Measurements from ENCODE around the gene SETX.

SETX gene

DNA sequence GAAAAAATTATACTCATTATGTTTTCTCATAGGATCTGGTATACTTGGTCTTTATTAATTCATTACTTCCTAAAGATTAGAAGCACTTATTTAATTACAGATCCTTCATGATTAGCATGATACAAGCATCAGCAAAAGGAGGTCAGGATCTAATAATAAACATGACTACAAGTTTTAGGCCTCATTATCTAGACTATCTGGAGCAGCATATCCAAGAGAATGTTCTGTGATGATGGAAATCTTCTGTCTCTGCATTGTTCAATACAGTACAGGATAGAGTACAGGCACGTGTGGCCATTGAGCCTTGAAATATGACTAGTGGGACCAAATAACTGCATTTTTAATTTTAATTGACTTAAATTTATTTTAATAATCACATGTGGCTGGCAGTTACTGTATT is 21.2 kb downstream of the SETX start:
- no peak for TF ChIP-seq POU2F2 (IDR thresholded peaks at IDR 0.05; ENCODE audit: low read depth, low read length)
- no peak for TF ChIP-seq PAX5 (IDR thresholded peaks at IDR 0.05; ENCODE audit: insufficient read depth, low read length, severe bottlenecking)
- no peak for TF ChIP-seq POLR2AphosphoS5 (IDR thresholded peaks at IDR 0.05; ENCODE audit: low read depth, low read length)
- no peak for TF ChIP-seq POLR2A (IDR thresholded peaks at IDR 0.05; ENCODE audit: low read depth, low read length)
- no peak for TF ChIP-seq TAF1 (IDR thresholded peaks at IDR 0.05; ENCODE audit: low read depth, low read length)
- TF ChIP-seq SPI1 (IDR thresholded peaks at IDR 0.05; ENCODE audit: low read depth, low read length) = no peak
- DNase-seq (ENCODE audit: insufficient read length, low spot score) = no peak
- FAIRE-seq = no peak

DNA sequence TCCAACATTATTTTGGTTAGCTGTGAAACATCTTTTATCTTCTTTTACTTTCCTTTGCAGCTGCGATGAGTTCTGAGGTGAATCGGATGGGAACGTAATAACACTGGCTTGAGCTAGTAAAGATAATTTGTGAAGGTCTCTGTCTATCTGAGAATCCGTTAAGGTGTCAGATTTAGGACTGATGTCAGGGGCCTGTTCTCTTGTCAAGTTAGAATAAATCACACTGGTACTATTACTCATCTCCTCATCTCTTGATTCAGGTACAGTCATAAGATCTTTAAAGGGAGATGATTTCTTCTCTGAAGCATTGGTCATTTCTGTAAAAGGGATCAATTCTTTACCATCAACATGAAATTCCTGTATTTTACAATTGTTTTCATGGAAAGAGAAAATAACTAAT is 26.2 kb downstream of the SETX start:
- DNase-seq (ENCODE audit: insufficient read length, low spot score) (no peak), FAIRE-seq (no peak)
- TF ChIP-seq POLR2AphosphoS5 (IDR thresholded peaks at IDR 0.05; ENCODE audit: low read depth, low read length) (no peak), PAX5 (IDR thresholded peaks at IDR 0.05; ENCODE audit: insufficient read depth, low read length, severe bottlenecking) (no peak), POLR2A (IDR thresholded peaks at IDR 0.05; ENCODE audit: low read depth, low read length) (no peak), POU2F2 (IDR thresholded peaks at IDR 0.05; ENCODE audit: low read depth, low read length) (no peak)

DNA sequence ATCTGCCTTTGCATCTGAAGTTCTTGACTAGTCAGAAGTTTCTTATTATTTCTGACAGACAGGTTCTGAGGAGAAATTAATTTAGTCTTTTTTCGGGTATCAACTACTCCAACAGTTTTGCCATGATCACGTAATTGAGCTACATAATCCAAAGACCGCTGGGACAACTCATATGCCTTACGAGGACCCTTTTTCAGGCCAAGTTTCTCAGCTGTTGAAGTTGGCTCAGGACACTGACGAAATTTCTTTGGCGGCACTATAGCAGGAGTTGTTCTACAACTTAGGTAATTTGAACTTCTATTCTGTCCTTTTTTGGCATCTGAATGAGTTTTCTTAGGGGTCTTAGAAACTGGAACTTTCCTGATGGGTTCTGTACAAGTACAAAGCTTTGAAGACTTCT is 27.2 kb downstream of the SETX start:
- TF ChIP-seq POLR2AphosphoS5 (IDR thresholded peaks at IDR 0.05; ENCODE audit: low read depth, low read length) (no peak), POU2F2 (IDR thresholded peaks at IDR 0.05; ENCODE audit: low read depth, low read length) (no peak), POLR2A (IDR thresholded peaks at IDR 0.05; ENCODE audit: low read depth, low read length) (no peak), SPI1 (IDR thresholded peaks at IDR 0.05; ENCODE audit: low read depth, low read length) (no peak), PAX5 (IDR thresholded peaks at IDR 0.05; ENCODE audit: insufficient read depth, low read length, severe bottlenecking) (no peak), TAF1 (IDR thresholded peaks at IDR 0.05; ENCODE audit: low read depth, low read length) (no peak)
- DNase-seq (ENCODE audit: insufficient read length, low spot score) (no peak), FAIRE-seq (no peak)

DNA sequence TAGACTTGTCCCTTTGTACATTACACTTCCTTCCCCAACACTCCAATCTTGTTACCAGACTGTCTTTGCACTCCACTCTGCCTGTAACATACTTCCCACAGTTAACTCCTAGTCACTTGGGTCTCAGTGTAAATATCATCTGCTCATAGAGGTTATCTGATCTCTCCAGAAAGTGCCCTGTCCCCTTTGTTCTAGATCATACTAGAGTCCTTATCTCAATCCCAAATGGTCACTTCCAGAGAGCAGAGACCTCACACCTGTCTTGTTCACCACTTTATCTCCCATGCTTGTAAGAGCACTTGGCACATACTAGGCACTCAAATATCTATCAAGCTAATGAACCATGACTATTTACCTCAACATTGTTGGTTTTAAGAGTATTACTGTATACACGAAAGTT is 30.4 kb downstream of the SETX start:
- DNase-seq (ENCODE audit: insufficient read length, low spot score) = no peak
- FAIRE-seq = no peak

DNA sequence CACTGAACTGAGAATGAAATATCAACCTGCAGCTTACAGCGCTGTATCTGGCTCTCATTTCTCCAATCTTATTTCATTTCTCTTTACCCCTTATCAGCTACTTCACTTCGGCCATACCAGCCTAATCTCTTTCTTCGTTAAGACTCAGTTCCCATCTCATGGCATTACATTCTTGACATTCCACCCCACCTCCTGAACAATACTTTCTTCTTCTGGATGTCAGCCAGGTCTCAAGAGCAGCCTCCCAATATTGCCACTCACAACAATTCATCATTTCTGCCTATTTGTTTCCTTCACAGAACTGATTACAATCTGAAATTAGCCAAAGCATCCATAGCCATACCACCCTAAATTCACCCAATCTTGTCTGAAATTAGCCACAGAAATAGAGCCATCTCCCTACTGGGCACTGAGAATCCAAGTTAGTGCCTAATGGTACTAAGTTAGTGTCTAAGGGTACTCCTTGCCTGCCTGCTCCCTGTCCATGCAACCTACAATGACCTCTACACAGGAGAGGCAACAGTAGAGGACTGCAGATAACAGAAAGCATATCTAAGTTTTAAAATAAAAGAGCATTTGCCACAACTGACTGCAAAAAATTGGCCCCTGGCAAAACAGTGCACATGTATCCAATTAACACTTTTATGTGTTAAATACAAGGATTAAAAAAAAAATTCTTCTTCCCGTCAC is 35.2 kb downstream of the SETX start:
- no peak for FAIRE-seq
- TF ChIP-seq POLR2A (IDR thresholded peaks at IDR 0.05; ENCODE audit: low read depth, low read length) = 0 out of 2 replicates have a peak, but pooled peaks have one; percentile 15
- TF ChIP-seq POLR2AphosphoS5 (IDR thresholded peaks at IDR 0.05; ENCODE audit: low read depth, low read length) = no peak
- TF ChIP-seq TAF1 (IDR thresholded peaks at IDR 0.05; ENCODE audit: low read depth, low read length) = no peak
- TF ChIP-seq PAX5 (IDR thresholded peaks at IDR 0.05; ENCODE audit: insufficient read depth, low read length, severe bottlenecking) = no peak
- TF ChIP-seq SPI1 (IDR thresholded peaks at IDR 0.05; ENCODE audit: low read depth, low read length) = no peak
- TF ChIP-seq POU2F2 (IDR thresholded peaks at IDR 0.05; ENCODE audit: low read depth, low read length) = no peak
- no peak for DNase-seq (ENCODE audit: insufficient read length, low spot score)

More for the DNA sequence above, 30.4 kb downstream of the SETX start:
- TF ChIP-seq SPI1 (IDR thresholded peaks at IDR 0.05; ENCODE audit: low read depth, low read length) = no peak
- no peak for TF ChIP-seq TAF1 (IDR thresholded peaks at IDR 0.05; ENCODE audit: low read depth, low read length)

DNA sequence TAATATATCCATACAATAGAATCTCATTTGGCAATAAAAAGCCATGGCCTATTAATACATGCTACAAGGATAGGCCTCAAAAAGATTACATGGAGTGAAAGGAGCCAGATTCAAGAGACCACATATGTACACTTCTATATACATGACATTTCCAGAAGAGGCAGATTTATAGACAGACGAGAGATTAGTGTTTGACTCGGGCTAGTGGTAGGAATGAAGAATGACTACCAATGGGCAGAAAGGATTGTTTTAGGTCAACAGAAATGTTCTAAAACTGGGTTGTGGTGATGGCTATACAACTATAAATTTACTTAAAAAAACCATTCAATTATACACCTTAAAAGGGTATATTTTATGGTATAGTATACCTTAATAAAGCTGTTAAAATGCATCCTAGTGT is 41.9 kb downstream of the SETX start:
- no peak for TF ChIP-seq SPI1 (IDR thresholded peaks at IDR 0.05; ENCODE audit: low read depth, low read length)
- TF ChIP-seq TAF1 (IDR thresholded peaks at IDR 0.05; ENCODE audit: low read depth, low read length) = no peak
- no peak for TF ChIP-seq POLR2AphosphoS5 (IDR thresholded peaks at IDR 0.05; ENCODE audit: low read depth, low read length)
- no peak for TF ChIP-seq POU2F2 (IDR thresholded peaks at IDR 0.05; ENCODE audit: low read depth, low read length)
- TF ChIP-seq POLR2A (IDR thresholded peaks at IDR 0.05; ENCODE audit: low read depth, low read length) = no peak
- TF ChIP-seq PAX5 (IDR thresholded peaks at IDR 0.05; ENCODE audit: insufficient read depth, low read length, severe bottlenecking) = no peak
- FAIRE-seq (no peak), DNase-seq (ENCODE audit: insufficient read length, low spot score) (no peak)

DNA sequence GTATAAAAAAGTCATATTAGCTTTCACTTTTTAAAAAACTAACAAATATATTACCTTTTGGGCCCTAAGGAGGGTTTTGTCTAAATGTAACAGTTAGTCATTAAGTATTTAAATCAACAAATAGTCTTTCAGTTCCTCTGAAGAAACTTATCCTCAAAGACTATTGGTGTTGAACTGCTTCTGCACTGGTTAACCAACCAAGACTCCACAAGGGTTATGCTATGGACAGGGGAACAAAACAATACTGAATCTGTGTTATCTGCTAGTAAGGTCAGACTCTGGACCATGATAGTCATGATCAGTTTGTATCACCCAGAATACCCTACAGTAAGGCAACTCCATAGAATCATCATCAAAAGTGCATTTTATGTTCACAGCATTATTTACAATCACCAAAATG is 42.4 kb downstream of the SETX start:
- DNase-seq (ENCODE audit: insufficient read length, low spot score) = no peak
- no peak for FAIRE-seq
- TF ChIP-seq POLR2A (IDR thresholded peaks at IDR 0.05; ENCODE audit: low read depth, low read length) (no peak), PAX5 (IDR thresholded peaks at IDR 0.05; ENCODE audit: insufficient read depth, low read length, severe bottlenecking) (no peak), POU2F2 (IDR thresholded peaks at IDR 0.05; ENCODE audit: low read depth, low read length) (no peak), TAF1 (IDR thresholded peaks at IDR 0.05; ENCODE audit: low read depth, low read length) (no peak), SPI1 (IDR thresholded peaks at IDR 0.05; ENCODE audit: low read depth, low read length) (no peak), POLR2AphosphoS5 (IDR thresholded peaks at IDR 0.05; ENCODE audit: low read depth, low read length) (no peak)

DNA sequence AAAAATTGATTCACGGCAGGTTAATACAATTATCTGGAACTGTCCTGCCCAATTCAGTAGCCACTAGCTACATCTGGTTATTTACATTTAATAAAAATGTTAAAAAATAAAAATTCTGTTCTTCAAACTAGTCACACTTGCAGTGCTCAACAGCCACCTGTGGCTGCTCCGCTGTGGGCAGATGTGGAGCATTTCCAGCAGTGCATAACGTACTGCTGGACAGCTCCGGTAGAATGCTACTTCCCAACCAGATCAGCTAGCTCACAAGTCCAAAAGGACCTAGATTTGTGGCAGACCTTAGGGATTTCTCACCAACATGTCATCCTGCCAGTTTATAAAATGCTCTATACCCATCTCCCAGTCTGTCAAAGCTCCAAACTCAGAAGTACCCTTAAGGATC is 42.8 kb downstream of the SETX start:
- DNase-seq (ENCODE audit: insufficient read length, low spot score) (no peak), FAIRE-seq (no peak)
- TF ChIP-seq POLR2A (IDR thresholded peaks at IDR 0.05; ENCODE audit: low read depth, low read length) (peak; percentile 50; the same call in 1 of the 2 replicates), POLR2AphosphoS5 (IDR thresholded peaks at IDR 0.05; ENCODE audit: low read depth, low read length) (no peak), POU2F2 (IDR thresholded peaks at IDR 0.05; ENCODE audit: low read depth, low read length) (no peak), TAF1 (IDR thresholded peaks at IDR 0.05; ENCODE audit: low read depth, low read length) (no peak), SPI1 (IDR thresholded peaks at IDR 0.05; ENCODE audit: low read depth, low read length) (no peak), PAX5 (IDR thresholded peaks at IDR 0.05; ENCODE audit: insufficient read depth, low read length, severe bottlenecking) (no peak)

DNA sequence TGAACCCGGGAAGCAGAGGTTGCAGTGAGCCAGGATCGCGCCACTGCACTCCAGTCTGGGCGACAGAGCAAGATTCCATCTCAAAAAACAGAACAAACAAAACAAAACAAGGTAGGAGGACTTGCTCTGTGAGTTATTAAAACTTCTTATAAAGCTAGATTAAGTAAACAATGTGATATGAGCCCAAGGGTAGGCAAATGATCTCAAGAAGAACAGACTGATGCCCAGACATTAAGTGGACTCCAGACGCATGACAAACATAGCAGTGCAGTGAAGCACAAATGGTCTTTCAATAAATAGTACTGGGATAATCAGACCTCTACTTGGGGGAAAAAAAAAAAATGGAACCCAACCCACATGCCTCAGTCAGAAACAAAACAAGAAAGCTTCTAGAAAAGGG is 45.7 kb downstream of the SETX start:
- no peak for TF ChIP-seq POU2F2 (IDR thresholded peaks at IDR 0.05; ENCODE audit: low read depth, low read length)
- no peak for TF ChIP-seq POLR2A (IDR thresholded peaks at IDR 0.05; ENCODE audit: low read depth, low read length)
- FAIRE-seq (no peak), DNase-seq (ENCODE audit: insufficient read length, low spot score) (no peak)

DNA sequence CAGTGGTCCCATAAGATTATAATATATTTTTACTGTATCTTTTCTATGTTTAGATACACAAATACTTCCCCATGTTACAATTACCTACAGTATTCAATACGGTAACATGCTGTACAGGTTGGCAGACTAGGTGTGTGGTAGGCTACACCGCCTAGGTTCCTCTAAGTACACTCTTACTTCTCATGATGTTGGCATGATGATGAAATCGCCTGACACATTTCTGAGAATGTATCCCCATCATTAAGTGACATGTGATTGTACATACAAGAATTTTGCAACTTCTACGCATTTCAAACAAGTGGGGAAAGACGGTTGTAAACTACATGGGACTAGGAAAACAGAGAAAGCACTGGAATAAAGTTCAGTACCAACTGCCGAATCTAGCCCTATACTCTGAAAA is 53.3 kb downstream of the SETX start:
- no peak for FAIRE-seq
- DNase-seq (ENCODE audit: insufficient read length, low spot score) = no peak
- no peak for TF ChIP-seq POLR2A (IDR thresholded peaks at IDR 0.05; ENCODE audit: low read depth, low read length)
- TF ChIP-seq TAF1 (IDR thresholded peaks at IDR 0.05; ENCODE audit: low read depth, low read length) = no peak

Data from GM12891 (cell line).